NCI-H524 treated with DMSO at 0.1 percent for 48 hours (cell line): Measurements from ENCODE around the gene PAK2.
"Not testable (repeated sequence)": the region's sequence is repeated elsewhere in the genome, so short reads cannot be mapped to it uniquely, and the experiment has no call there.

Experiments
- DNase-seq: peaks from one replicate; lab custom pipeline; 2025; lab: John Stamatoyannopoulos, UW

PAK2 gene

GRCh38 chr3:196739671-196740480 lies at the start of gene PAK2:
PAK2 (plus strand) TSS chr3:196739857; CDS start chr3:196782647, 42,790 bp downstream.
- DNase-seq, result peak; percentile 84

GRCh38 chr3:196689941-196690660 lies 49.6 kb upstream of the PAK2 start:
- no peak for DNase-seq

- no peak for DNase-seq
These were observed 48.3 kb upstream of the PAK2 start for GRCh38 chr3:196691386-196691785.

- no peak for DNase-seq
These were observed 45.4 kb upstream of the PAK2 start for GRCh38 chr3:196694202-196694638.

GRCh38 chr3:196694941-196695848 lies 44.5 kb upstream of the PAK2 start:
- no peak for DNase-seq

GRCh38 chr3:196695849-196696226 lies 43.8 kb upstream of the PAK2 start:
- no peak for DNase-seq

GRCh38 chr3:196697270-196697669 lies 42.4 kb upstream of the PAK2 start:
- no peak for DNase-seq

- DNase-seq, result no peak
These were observed 39.9 kb upstream of the PAK2 start for GRCh38 chr3:196699749-196700148.

- no peak for DNase-seq
These were observed 38.9 kb upstream of the PAK2 start for GRCh38 chr3:196700801-196701200.

GRCh38 chr3:196706327-196706726 lies 33.3 kb upstream of the PAK2 start:
- no peak for DNase-seq

- no peak for DNase-seq
These were observed 32.9 kb upstream of the PAK2 start for GRCh38 chr3:196706731-196707130.

GRCh38 chr3:196707566-196707965 lies 32.1 kb upstream of the PAK2 start:
- no peak for DNase-seq

- no peak for DNase-seq
These were observed 31.2 kb upstream of the PAK2 start for GRCh38 chr3:196708467-196708866.

- DNase-seq, result peak; percentile 15
These were observed 27.7 kb upstream of the PAK2 start, which contains the start of the genes CEP19 and PIGX for GRCh38 chr3:196711838-196712513. CEP19 (minus strand) TSS chr3:196712250; CDS start chr3:196708657, 3,593 bp downstream. PIGX (plus strand) TSS chr3:196712377.

- DNase-seq, result peak; percentile 4
These were observed 26.9 kb upstream of the PAK2 start for GRCh38 chr3:196712514-196713413.

GRCh38 chr3:196717162-196717561 lies 22.5 kb upstream of the PAK2 start:
- DNase-seq, result not testable (repeated sequence)

GRCh38 chr3:196721097-196721496 lies 18.6 kb upstream of the PAK2 start:
- DNase-seq, result no peak

GRCh38 chr3:196726788-196727675 lies 12.6 kb upstream of the PAK2 start:
- no peak for DNase-seq

GRCh38 chr3:196735751-196736150 lies 3.9 kb upstream of the PAK2 start:
- no peak for DNase-seq
